ENCODE results near the gene RRP1.
"Not testable (repeated sequence)": the region's sequence is repeated elsewhere in the genome, so short reads cannot be mapped to it uniquely, and the experiment has no call there.

Gene RRP1

DNA sequence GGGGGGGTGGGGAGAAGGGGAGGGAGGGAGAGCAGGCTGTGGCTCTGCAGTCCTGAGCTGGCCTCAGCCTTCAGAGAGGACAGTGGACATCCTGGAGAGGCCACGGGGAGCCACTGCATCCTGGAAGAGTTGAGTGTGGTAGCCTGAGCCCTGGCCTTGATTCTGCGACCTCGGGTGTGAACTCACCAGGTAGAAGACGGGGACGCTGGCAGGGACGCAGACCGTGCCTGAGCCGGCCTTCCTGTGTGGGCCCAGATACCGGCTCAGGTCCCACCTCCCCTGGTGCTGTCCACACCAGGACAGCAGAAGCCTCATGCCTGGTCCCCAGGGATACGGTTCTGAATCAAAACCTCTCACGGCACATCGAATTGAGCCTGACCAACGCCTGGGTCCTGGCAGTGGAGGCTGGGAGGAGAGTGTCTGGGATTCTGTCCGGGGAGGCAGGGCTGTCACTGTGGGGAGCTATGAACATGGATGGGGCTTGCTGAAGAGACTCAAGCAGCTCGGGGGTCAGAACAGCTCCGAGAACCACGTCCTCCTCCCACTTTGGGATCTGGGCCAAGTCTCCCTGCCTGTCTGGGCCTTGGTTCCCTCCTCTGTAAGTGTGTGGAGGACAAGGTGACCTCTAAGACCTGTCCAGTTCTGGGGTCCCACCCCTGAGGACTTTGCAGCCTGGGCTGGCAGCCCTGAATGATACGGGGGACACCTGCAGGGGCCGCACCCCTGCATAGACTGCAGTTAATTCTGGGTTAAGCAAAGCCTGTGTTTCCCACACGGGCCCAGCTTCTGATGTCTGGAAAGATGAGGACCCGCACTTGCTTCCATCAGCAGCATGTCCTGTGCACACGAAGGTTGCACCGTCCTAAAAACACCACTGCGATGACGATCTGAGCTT lies 30.4 kb downstream of the RRP1 start:
- DNase-seq: no peak

DNA sequence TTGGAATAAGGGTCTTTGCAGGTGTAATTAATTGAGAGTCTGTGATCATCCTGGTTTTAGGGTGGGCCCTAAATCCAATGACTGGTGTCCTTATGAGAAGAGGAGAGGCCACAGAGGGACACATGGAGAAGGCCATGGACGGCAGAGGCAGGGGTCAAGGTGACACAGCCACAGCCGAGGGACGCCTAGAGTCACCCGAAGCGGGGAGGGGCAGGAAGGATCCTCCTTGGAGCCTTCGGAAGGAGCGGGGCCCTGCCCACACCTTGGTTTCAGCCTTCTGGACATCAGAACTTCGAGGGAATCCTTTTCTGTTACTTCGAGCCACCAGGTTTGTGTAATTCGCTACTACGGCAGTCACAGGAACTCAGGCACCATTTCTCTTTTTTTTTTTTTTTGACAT lies 31.1 kb downstream of the RRP1 start:
- DNase-seq: no peak

DNA sequence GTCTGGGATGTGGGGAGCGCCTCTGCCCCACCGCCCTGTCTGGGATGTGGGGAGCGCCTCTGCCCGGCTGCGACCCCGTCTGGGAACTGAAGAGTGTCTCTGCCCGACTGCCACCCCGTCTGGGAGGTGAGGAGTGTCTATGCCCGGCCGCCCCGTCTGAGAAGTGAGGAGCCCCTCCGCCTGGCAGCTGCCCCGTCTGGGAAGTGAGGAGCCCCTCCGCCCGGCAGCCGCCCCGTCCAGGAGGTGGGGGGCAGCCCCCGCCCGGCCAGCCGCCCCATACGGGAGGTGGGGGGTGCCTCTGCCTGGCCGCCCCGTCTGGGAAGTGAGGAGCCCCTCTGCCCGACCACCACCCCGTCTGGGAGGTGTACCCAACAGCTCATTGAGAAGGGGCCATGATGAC lies 32.8 kb downstream of the RRP1 start:
- not testable (repeated sequence) for DNase-seq

DNA sequence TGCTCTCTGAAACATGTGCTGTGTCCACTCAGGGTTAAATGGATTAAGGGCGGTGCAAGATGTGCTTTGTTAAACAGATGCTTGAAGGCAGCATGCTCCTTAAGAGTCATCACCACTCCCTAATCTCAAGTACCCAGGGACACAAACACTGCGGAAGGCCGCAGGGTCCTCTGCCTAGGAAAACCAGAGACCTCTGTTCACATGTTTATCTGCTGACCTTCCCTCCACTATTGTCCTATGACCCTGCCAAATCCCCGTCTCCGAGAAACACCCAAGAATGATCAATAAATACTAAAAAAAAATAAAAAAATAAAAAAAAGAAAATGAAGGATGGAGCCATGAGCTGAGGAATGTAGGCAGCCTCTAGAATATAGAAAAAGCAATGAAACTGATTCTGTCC lies 33.4 kb downstream of the RRP1 start:
- not testable (repeated sequence) for DNase-seq

DNA sequence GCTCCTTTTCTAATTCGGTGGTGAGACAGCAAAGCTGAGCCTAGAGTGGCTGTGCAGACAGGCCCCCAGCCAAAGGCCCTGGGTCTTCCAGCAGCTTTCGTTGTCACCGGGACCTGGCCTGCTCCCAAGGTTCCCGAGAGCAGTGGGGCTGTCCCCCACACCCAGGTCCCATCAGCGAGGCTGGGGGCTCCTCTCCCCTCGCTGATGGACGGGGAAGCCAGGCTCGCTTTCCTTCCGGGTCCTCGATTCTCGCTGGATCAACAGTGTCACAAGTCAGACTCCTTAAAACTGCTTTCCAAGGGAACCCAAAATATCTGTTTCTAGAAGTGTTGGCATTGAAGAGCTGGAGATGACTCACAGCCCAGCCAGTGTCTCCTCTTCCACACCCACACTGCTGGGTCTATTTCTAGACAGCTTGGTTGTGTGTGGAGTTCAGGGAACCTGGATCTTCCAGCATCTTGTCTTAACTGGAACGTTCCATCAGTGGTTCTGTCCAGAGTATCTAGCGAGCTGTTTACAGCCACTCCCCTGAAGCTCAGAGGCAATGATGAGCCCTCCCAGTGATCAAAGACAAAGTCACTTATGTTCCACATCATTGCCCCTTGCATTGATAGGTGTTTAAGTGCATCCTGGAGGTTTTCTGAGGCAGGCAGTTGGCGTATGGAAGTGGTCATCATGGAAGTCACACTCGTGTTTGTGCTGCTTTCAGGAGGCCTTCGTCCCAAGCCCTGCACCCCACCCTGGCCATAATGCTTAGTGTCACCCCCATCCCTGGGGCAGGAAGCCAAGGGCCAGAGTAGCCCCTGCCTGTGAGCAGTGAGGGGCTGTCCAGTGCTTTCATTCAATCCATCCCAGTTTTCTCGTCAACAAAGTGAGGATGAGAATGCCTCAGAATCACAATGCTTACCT lies 35.2 kb downstream of the RRP1 start:
- DNase-seq: peak in 1 of 2 donors; percentile 34

DNA sequence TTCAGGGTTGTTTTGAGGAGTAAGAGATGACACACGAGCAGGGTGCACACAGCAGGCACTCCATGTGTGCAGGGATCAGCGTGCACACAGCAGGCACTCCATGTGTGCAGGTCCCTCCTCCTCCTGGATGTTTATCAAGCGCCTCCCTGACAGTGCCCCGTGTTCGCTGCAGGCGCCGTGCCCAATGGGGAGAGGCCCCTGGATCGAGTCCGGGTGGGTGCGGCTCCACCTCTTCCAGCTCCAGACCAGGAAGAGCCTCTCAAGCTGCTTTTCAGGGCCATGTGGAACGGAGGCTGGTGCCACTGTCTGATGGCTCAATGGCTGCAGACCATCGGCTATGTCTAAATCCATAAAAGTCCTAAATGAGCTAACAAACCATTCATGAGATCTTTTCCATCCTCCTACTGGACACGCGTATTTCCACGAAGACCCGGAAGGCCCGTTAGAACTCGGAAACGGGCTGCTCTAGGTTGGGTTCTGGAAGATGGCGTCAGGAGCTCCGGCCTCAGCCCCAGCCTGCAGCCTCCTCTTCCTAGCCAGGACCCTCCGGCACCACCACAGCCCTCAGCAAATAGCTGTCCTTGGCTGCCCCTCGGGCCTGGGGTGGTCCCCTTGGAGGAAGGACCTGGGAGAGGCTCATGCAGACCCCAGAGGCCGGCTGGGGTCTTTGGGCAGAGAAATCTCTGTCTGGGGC lies 36.0 kb downstream of the RRP1 start:
- DNase-seq: no peak

DNA sequence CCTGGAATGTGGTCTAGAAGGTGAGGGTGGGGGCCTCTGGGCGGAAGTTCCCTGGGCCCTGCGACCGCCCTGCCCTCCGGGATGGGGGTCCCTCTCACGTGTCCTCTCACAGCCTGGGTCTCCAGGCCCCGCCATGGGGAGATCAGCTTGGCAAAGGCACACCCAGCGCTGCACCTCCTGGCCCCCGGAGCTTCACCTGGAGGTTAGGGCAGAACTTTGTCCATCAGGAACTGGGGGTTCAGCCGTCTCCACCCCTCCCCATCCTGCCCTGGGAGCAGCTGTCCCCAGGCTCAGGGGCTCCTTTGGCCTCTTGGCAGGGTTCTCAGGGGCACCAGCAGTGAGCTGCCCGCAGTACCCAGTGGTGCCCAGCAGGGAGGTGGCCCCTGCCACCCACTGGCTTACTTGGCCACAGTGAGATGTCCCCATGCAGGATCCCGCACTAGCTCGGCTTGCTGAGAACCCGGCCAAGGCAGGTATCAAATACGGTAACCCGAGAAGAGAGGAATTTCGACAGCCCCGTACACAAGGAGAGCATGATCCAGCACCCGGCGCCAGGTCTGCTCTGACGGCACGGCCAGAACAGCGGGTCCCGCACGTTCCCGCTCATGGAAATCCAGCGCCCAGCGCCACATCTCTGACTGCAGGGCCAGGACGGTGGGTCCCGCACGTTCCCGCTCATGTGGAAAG lies 36.7 kb downstream of the RRP1 start:
- DNase-seq: no peak

DNA sequence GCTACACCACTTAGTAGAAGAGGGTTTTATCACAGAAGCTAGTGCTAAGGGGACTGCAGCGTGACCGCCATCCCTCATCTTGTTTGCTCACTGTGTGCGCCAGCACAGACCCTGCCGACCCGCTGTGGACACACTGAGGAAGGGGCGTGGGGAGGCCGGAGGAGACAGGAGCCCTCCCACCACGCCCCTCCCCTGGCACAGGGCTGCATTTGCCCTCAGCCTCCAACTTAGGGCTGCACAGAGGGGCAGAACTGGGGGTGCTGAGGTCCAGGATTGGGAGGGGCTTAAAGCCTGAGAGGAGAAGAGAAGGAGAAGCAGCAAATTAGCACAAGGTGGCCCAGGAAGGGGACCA lies 37.2 kb downstream of the RRP1 start:
- no peak for DNase-seq

DNA sequence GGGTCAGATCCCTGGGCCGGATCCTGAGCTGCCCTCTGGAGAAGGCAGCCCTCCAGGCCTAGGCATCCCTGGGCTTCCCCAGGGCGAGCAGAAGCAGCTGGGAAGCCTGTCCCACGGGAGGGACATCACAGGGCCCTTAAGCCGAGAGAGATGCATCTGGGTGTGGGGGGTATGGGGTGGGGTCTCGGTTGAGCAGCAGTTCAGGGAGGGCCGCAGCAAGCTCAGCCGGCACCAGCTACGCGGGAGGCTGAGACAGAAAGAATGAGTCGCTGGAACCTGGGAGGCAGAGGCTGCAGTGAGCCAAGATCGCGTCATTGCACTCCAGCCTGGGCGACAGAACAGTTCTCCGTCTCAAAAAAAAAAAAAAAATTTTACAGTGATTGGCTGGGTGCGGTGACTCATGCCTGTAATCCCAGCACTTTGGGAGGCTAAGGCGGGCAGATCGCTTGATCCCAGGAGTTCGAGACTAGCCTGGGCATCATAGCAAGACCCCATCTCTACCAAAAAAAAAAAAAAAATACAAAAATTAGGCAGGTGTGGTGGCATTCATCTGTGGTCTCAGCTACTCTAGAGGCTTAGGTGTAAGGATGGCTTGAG lies 37.7 kb downstream of the RRP1 start:
- no peak for DNase-seq

DNA sequence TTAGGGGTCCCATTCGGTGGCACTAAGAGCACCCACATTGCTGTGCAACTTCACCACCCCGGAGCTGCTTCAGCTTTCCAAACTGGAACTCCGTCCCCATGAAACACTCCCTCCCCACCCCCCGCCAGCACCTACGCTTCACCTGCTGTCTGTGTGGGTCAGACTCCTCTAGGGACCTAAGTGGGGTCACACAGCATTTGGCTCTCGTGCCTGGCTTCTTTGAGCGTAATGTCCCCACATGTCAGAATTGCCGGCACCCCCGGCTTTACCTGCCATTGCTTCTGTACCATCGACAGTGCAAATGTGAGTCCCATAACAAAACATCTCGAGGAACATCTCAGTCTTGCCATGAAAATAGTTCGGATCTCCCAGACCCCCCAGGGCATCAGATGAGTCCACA lies 39.8 kb downstream of the RRP1 start:
- DNase-seq: no peak

DNA sequence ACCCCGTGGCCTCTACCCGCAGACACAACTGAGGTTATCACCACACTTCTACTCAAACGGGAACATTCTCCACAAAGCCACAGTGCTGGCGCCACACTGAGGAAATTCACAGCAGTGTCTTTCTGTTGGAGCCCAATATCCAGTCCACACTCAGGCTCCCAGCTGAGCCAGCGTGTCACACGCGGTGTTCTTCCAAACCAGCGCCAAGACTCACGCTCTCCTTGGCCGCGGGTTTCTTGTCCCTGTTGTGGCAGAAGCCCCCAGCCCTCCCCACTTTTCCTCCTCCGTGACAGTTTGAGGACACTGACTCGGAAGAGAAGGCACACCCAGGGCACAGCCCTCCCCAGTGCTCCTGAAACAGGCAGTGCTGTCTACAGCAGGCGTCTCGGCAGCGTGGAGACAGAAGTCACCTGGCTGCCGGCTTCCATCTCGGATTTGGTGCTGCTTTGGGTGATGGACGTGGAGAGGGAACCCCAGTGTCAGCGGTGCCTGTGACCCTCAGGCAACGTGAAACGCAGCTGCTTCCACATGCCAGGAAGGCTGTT lies 40.3 kb downstream of the RRP1 start:
- DNase-seq: no peak

DNA sequence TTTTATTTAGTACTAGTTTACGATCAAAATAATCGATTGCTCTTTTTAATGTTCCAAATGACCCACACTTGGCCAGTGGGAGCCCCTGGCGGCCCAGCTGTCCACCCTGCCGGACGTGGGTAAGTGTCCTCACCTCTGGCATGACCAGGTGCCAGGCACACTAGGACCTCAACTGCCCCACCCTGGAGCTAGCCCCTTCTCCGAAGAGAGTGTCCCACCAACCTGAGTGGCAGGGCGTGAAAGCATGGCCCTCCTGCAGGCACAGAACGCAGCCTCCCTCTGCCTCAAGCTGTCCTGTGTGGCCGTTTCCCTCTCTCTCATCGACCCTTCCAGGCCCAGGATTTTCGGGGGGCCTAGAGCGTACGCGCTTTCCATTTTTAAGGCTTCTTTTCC lies 42.8 kb downstream of the RRP1 start:
- no peak for DNase-seq

DNA sequence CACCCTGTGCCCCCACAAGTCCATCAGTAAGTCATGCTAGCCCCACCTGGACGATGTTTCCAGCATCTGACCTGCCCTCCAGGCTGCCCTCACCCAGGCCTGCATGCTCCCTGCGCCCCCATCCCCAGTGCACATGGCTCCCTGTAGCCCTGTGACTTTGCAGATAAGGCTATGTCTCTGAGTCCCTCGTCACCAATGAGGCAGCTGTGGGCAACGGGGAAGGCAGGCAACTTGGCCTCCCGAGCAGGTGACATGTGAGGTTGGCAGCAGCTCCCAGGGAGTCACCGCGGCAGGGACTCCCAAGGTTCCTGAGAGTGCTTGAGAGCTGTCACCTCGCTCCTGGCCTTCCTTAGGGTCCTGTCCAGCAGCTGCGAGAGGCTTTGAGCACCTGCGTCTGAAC lies 43.3 kb downstream of the RRP1 start:
- DNase-seq: no peak

DNA sequence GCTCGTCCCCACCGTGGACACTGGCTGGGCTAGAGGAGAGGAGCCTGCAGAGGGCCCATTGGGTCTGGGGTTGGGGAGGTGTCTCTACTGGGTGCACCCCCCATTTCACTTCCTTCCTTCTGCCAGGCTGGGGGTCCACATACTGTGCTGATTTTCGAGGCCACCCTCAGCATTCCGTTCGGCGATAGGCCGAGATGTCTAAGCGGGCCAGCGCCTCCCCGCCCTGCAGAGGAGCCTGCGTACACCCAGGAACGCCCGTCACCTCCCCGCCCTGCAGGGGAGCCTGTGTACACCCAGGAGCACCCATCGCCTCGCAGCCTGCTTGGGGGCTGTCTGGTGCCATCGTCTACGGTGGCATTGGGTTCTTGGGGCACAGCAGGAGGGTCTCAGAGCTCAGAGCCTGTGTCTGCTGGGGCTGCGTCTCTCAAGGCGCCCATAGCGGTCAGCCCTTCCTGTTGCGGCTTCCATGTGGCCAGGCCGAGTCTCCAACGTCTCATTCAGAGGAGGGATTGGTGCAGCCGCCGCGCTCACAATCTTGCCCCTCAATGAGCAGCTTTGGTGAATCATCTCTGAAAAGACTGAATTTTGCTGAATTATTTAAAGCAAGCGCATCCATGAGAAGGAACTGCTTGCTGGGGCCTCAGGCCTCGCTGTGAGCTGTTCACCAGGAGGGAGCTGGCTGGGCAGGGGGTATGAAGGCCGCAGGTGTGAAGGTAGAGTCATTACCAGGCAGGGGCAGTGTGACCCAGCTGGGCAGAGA lies 44.9 kb downstream of the RRP1 start:
- no peak for DNase-seq

DNA sequence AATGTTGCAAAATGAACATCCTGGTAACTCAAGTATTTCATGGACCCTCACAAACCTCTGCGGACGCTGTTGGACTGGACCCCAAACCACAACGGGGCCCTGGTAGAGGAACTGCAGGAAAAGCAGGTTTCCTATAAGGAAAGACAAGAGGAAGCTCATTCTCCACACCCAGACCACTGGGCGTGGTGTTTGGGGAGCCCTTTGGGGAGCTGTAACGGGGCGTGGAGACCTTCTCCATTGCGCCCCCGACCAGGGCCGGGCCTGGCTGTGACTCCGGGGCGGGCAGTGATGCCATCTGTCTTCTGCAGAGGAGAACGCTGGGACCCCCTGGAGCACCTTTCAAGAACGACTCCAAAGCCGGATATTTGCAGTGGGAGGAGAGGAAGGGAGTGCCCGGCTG lies 45.7 kb downstream of the RRP1 start:
- no peak for DNase-seq

DNA sequence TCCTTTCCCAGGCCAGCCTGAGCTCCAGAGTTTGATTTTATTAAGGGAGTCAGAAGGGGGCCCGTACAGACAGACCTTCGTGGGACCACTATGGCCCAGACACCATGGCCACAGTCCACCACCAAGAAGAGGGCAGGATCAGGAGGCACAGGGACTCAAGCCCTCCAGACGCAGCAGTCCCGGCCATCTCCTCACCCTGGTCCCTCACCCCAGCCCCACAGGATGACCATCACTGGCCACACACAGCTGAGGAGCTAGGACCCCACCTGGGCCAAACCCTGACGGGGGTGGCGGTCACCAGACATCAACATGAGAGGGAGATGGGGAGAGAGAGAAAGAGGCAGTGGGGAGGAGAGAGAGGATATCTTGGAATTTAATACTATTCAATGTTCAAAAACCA lies 46.5 kb downstream of the RRP1 start:
- DNase-seq: no peak

DNA sequence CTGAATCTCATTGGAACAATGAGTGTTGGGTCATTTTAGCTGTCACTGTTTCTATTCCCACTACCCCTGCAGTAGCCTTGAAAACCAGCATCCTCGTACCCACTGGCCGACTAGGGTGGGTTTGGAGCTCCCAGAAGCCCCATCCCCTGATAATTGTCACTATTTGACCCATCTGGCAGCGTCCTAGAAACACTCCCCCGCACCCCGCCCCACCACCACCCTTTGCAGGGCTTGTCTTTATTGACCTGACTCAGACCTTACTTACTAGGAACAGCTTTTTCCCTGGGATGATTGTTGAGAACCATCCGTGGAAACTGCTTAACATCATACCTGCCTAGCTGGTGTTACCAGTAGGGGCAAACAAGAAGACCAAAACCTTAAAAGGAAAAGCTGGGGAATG lies 47.2 kb downstream of the RRP1 start:
- no peak for DNase-seq

DNA sequence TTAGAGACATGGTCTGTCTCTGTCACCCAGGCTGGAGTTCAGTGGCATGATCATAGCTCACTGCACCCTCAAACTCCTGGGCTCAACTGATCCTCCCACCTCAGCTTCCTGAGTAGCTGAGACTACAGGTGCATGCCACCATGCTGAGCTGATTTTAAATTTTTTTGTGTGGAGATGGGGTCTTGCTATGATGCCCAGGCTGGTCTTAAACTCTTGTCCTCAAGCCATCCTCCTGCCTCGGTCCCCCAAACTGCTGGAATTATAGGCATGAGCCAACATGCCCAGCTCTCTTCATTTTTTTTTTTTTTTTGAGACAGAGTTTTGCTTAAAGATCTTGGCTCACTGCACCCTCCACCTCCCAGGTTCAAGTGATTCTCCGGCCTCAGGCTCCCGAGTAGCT lies 50.9 kb downstream of the RRP1 start:
- DNase-seq: no peak

DNA sequence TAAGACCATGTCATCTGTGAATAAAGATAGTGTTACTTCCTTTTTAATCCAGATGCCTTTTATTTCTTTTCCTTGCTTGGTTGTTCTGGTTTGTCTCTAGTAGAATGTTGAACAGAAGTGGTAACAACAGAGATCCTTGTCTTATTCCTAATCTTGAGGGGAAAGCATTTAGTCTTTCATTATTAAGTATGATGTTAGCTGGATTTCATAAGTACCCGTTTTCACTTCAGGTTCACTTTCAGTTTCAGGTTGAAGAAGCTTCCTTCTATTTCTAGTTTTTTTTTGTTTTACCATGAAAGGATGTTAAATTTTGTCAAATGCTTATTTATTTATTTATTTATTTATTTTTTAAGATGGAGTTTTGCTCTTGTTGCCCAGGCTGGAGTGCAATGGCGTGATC lies 53.4 kb downstream of the RRP1 start:
- DNase-seq: no peak

DNA sequence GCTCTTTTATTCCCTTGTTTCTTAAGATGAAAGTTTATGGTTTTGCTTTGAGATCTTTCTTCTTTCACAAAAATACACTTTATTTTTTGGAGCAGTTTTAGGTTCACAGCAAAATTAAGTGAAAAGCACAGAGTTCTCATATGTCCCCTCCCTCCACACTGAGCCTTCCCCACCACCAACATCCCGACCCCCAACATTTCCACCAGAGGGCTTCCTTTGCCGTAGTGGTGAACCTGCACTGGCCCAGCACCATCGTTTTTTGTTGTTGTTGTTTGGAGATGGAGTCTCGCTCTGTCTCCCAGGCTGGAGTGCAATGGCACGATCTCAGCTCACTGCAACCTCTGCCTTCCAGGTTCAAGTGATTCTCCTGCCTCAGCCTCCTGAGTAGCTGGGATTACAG lies 55.5 kb downstream of the RRP1 start:
- DNase-seq: not testable (repeated sequence)

DNA sequence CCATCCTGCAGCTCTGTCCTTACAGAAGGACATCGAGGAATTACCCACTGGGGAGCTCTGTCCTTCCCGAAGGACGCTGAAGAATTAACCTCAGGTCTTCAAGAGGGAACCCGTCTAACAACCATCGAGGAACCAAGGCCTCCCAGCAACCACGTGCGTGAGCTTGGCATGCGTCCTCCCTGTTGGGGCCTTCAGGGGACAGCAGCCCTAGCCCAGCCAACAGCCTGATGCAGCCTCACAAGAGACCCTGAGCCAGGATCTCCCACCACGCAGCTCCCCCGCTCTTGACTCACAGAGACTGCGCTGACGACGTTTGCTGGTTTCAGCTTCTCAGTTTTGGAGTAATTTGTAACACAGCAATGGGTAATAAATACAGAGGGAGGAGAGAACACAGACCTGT lies 56.0 kb downstream of the RRP1 start:
- no peak for DNase-seq

Measured in hippocampal formation (tissue), 2 donors.